ENCODE measurements around the gene RHBDL3.
"Not testable (repeated sequence)": the region's sequence is repeated elsewhere in the genome, so short reads cannot be mapped to it uniquely, and the experiment has no call there.

Gene RHBDL3

GRCh38 chr17:32265192-32265923 is at the start of gene RHBDL3:
Gene RHBDL3 (plus strand): TSS chr17:32265832. CDS start chr17:32266190, 358 bp downstream.
- no peak for DNase-seq

GRCh38 chr17:32222621-32223020 is 43.0 kb upstream of the RHBDL3 start:
- DNase-seq = no peak

- DNase-seq = no peak
These were observed 41.9 kb upstream of the RHBDL3 start for GRCh38 chr17:32223703-32224102.

- no peak for DNase-seq
These were observed 38.7 kb upstream of the RHBDL3 start for GRCh38 chr17:32226886-32227285.

- DNase-seq = no peak
These were observed 37.7 kb upstream of the RHBDL3 start for GRCh38 chr17:32227910-32228309.

- no peak for DNase-seq
These were observed 30.0 kb upstream of the RHBDL3 start for GRCh38 chr17:32235588-32235987.

GRCh38 chr17:32239456-32239855 is 26.2 kb upstream of the RHBDL3 start:
- no peak for DNase-seq

- peak; percentile 59 for DNase-seq
These were observed 24.9 kb upstream of the RHBDL3 start for GRCh38 chr17:32240750-32241149.

GRCh38 chr17:32241640-32242039 is 24.0 kb upstream of the RHBDL3 start:
- DNase-seq = no peak

GRCh38 chr17:32249475-32249874 is 16.2 kb upstream of the RHBDL3 start:
- no peak for DNase-seq

GRCh38 chr17:32253117-32253611 is 12.5 kb upstream of the RHBDL3 start:
- DNase-seq = peak; percentile 78

GRCh38 chr17:32256012-32256700 is 9.5 kb upstream of the RHBDL3 start:
- no peak for DNase-seq

- DNase-seq = no peak
These were observed 9.0 kb upstream of the RHBDL3 start for GRCh38 chr17:32256701-32257019.

GRCh38 chr17:32258383-32259140 is 7.1 kb upstream of the RHBDL3 start:
- no peak for DNase-seq

GRCh38 chr17:32259586-32259985 is 6.0 kb upstream of the RHBDL3 start:
- DNase-seq = no peak

GRCh38 chr17:32261417-32261736 is 4.3 kb upstream of the RHBDL3 start:
- no peak for DNase-seq

- DNase-seq = no peak
These were observed 3.6 kb upstream of the RHBDL3 start for GRCh38 chr17:32261936-32262510.

- DNase-seq = not testable (repeated sequence)
These were observed 2.1 kb upstream of the RHBDL3 start for GRCh38 chr17:32263515-32263914.

- DNase-seq = no peak
These were observed 1.4 kb upstream of the RHBDL3 start for GRCh38 chr17:32264140-32264799.

GRCh38 chr17:32264823-32265191 is 825 bp upstream of the RHBDL3 start:
- DNase-seq = no peak

GRCh38 chr17:32266051-32266388 is 388 bp downstream of the RHBDL3 start:
- DNase-seq = no peak

GRCh38 chr17:32266389-32267301 is 1.0 kb downstream of the RHBDL3 start:
- DNase-seq = peak; percentile 50

Measured in right forelimb (tissue), 1 donor.